Bronchial epithelial cell (primary cell): ENCODE measurements around the gene TMEM44. TPM values are rescaled to one million over a fixed set of nuclear protein-coding genes. Genes with fewer than 3 reads are reported as not detected.

Experiments used
- DNase-seq: peaks from one replicate; pipeline ENCODE4 v3.0.0-alpha.2; 2010; ENCODE audit warnings: low read depth
- FAIRE-seq: peaks from 2 replicates; lab custom pipeline; 2011; peaks lifted over from hg19 to GRCh38; lab: Jason Lieb, UNC
- H3K27me3 ChIP-seq: 2 replicates; pipeline ENCODE4 v1.5.1; 2011; ENCODE audit warnings: low read length; ENCODE audit not compliant: control insufficient read depth, insufficient read depth
- H3K36me3 ChIP-seq: 2 replicates; pipeline ENCODE4 v1.5.1; 2011; ENCODE audit warnings: low read length; ENCODE audit not compliant: control insufficient read depth, insufficient read depth
- H3K4me3 ChIP-seq: 2 replicates; pipeline ENCODE4 v1.5.1; 2011; ENCODE audit warnings: mild to moderate bottlenecking, low read depth, low read length, control low read depth
- CTCF ChIP-seq: IDR thresholded peaks from 2 replicates; pipeline ENCODE4 v1.5.1; 2011; ENCODE audit warnings: mild to moderate bottlenecking, moderate library complexity, low read length, control low read depth, inconsistent platforms; ENCODE audit not compliant: insufficient read depth, severe bottlenecking
- total RNA-seq: library from RNA; depleted of rRNA; stranded (reverse); fragments of >200 nt; gene quantifications from 2 replicates; pipeline ENCODE4 v1.2.1, GENCODE V29; 2014

The TMEM44 gene
- total RNA-seq, 1 donor from 2014 or later, result 8.4 TPM

GRCh38 chr3:194675680-194676079 lies 42.5 kb upstream of the TMEM44 start:
- peak; percentile 7 for DNase-seq
- TF ChIP-seq CTCF, result no peak
- Histone ChIP-seq H3K36me3 (no peaks in the 10 kb centered on the region), H3K27me3 (no peaks in the 10 kb centered on the region), H3K4me3 (no peak overlapping the region)
- no peak for FAIRE-seq

GRCh38 chr3:194675081-194675640 lies 41.9 kb upstream of the TMEM44 start:
- no peak for TF ChIP-seq CTCF
- H3K36me3 ChIP-seq, result no peaks in the 10 kb centered on the region
- H3K4me3 ChIP-seq, result no peak overlapping the region
- FAIRE-seq (no peak), DNase-seq (peak; percentile 33)
- no peaks in the 10 kb centered on the region for H3K27me3 ChIP-seq

- DNase-seq, result no peak
- H3K4me3 ChIP-seq, result no peak overlapping the region
- no peaks in the 10 kb centered on the region for H3K27me3 ChIP-seq
- no peak for TF ChIP-seq CTCF
- FAIRE-seq, result no peak
- peaks cover 4% of the 10 kb centered on the region for H3K36me3 ChIP-seq
Observed at GRCh38 chr3:194673761-194674160, 40.5 kb upstream of the TMEM44 start.

GRCh38 chr3:194672876-194673275 lies 39.7 kb upstream of the TMEM44 start:
- DNase-seq, result no peak
- H3K4me3 ChIP-seq, result peak overlapping the region; percentile 95
- H3K27me3 ChIP-seq, result no peaks in the 10 kb centered on the region
- no peak for FAIRE-seq
- TF ChIP-seq CTCF, result no peak
- H3K36me3 ChIP-seq, result peaks cover 4% of the 10 kb centered on the region

GRCh38 chr3:194671900-194672808 lies 38.9 kb upstream of the TMEM44 start, which contains the start of gene LSG1:
Gene LSG1, minus strand, starts transcription at chr3:194672191. Its CDS starts 29 bp downstream, at chr3:194672162.
- Histone ChIP-seq H3K4me3 (peak within 1 kb of the TSS; percentile 95), H3K27me3 (no peaks in the 10 kb centered on the region), H3K36me3 (peaks cover 4% of the 10 kb centered on the region)
- DNase-seq (peak; percentile 85), FAIRE-seq (no peak)
- TF ChIP-seq CTCF, result no peak
